ENCODE results near the gene ITPK1. TPM values are rescaled to one million over a fixed set of nuclear protein-coding genes. Genes with fewer than 3 reads are reported as not detected.

ITPK1 gene
- total RNA-seq, 1 donor from 2014 or later, result 59.8 TPM

DNA sequence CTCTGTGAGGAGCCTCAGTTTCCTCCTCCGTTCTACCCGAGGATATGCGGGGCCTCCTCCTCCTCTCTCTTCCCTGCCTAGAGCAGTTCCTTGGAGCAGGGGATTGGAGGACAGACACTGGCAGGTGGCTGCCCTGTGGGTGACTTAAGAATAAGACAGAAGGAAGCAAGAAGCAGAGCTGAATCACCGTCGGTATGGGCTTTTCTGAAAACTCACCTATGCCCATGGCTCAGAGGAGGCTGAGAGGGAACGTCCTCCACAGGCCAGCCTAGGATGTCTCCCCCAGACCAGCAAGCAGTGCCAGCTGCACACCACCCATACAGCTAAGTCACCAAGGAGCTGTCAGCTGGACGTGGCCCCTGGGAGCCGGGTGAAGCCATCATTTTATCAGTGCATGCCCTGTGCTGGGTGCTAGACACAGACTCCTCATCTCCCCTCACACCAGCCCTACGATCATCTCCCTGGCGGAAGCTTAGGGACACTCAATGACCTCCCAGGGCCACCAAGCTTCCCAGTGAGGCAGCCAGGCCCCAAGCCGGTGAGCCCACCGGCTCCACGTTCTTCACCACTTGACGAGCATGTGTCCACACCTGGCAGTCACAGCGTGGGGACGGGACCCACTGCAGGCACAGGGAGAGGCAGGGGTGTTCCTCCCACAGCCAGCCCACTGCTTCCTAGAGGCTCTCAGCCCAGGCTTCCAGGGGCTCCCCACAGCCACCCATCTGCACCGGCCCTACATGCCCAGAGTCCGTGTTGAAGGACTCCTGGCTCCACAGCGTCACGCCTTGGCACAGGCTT is 21.4 kb downstream of the ITPK1 start:
- Mint-ChIP-seq H3K4me1 (peaks cover 25% of the 10 kb centered on the region), H3K9me3 (no peaks in the 10 kb centered on the region), H3K4me3 (no peak overlapping the region), H3K27me3 (ENCODE audit: low read depth) (no peaks in the 10 kb centered on the region), H3K27ac (ENCODE audit: unreplicated experiment) (no peak overlapping the region), H3K36me3 (ENCODE audit: low read depth) (no peaks in the 10 kb centered on the region)
- DNase-seq (ENCODE audit: low read depth, low spot score), result no peak
- TF ChIP-seq, protein P1, sequence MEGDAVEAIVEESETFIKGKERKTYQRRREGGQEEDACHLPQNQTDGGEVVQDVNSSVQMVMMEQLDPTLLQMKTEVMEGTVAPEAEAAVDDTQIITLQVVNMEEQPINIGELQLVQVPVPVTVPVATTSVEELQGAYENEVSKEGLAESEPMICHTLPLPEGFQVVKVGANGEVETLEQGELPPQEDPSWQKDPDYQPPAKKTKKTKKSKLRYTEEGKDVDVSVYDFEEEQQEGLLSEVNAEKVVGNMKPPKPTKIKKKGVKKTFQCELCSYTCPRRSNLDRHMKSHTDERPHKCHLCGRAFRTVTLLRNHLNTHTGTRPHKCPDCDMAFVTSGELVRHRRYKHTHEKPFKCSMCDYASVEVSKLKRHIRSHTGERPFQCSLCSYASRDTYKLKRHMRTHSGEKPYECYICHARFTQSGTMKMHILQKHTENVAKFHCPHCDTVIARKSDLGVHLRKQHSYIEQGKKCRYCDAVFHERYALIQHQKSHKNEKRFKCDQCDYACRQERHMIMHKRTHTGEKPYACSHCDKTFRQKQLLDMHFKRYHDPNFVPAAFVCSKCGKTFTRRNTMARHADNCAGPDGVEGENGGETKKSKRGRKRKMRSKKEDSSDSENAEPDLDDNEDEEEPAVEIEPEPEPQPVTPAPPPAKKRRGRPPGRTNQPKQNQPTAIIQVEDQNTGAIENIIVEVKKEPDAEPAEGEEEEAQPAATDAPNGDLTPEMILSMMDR (conservative IDR thresholded peaks at IDR 0.05), result no peak

DNA sequence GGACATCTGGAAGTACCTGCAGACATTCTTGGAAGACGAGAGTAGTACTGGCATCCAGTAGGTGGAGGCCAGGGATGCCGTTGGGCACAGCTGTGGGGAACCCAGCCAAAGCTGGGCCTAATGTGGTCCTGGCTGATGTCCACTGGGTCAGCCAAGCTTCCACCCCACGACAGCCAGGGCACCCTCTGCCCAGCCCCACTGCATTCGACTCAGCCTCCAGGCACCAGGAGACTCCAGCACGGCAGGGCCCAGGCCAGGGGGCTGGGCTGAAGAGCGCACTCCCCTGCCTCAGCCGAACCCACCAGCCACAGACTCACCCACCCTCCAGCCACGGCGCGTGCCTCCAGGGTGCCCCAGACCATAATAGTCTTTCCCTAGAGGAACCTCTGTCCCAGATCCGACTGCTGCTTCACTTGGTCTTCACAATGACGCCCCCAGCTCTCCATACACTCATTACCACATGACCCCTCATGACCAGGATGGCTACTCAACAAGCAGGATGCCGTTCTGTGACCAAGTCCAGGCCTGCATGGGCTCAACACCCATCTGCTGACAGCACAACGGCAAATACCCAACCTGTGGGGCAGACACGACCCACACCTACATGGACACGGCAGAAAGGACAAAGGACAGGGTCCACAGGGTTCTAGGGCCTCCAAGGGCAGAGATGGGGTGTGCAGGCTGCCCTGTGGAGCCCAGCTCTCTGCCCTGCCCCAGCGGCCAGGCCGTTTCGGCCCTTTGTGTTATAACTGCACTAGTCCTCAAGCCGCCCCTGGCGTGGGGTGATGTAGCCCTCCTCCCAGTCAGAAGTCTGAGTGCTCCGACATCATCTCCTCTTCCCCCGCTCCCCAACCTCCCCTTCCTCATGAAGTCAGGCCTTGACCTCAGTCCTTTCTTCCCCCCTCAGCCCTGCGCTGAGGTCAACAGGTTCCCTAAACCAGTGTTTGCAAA is 22.8 kb downstream of the ITPK1 start:
- H3K36me3 Mint-ChIP-seq (ENCODE audit: low read depth), result no peaks in the 10 kb centered on the region
- H3K4me3 Mint-ChIP-seq, result no peak overlapping the region
- H3K9me3 Mint-ChIP-seq, result no peaks in the 10 kb centered on the region
- TF ChIP-seq, protein P1 (conservative IDR thresholded peaks at IDR 0.05), result no peak
- DNase-seq (ENCODE audit: low read depth, low spot score), result no peak
- H3K27me3 Mint-ChIP-seq (ENCODE audit: low read depth), result no peaks in the 10 kb centered on the region
- peak overlapping the region; percentile 50 for H3K27ac Mint-ChIP-seq (ENCODE audit: unreplicated experiment)
- peaks cover 21% of the 10 kb centered on the region for H3K4me1 Mint-ChIP-seq

DNA sequence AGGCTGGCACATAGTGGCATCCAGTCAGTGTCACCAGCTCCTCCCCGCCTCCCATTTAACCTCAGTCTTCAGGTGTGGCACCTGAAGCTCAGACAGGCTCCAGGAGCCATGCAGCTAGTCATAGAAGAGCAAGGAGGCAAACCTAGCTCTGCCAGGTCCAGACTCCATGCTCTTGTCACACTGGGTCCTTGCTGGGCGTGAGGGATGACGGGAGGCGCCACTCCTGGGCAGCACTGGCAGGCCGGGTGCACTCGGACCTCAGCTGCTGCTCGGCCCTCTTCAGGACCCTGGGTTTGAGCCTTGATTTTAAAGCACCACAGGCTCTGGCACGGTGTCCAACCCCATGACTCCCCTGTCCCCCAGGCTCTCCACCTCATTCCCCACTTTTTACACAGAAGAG is 24.1 kb downstream of the ITPK1 start:
- TF ChIP-seq, protein P1 (conservative IDR thresholded peaks at IDR 0.05), result no peak
- DNase-seq (ENCODE audit: low read depth, low spot score), result no peak
- H3K4me1 Mint-ChIP-seq, result peaks cover 21% of the 10 kb centered on the region
- no peaks in the 10 kb centered on the region for H3K36me3 Mint-ChIP-seq (ENCODE audit: low read depth)
- H3K27me3 Mint-ChIP-seq (ENCODE audit: low read depth), result no peaks in the 10 kb centered on the region
- no peak overlapping the region for H3K4me3 Mint-ChIP-seq
- no peak overlapping the region for H3K27ac Mint-ChIP-seq (ENCODE audit: unreplicated experiment)
- no peaks in the 10 kb centered on the region for H3K9me3 Mint-ChIP-seq

DNA sequence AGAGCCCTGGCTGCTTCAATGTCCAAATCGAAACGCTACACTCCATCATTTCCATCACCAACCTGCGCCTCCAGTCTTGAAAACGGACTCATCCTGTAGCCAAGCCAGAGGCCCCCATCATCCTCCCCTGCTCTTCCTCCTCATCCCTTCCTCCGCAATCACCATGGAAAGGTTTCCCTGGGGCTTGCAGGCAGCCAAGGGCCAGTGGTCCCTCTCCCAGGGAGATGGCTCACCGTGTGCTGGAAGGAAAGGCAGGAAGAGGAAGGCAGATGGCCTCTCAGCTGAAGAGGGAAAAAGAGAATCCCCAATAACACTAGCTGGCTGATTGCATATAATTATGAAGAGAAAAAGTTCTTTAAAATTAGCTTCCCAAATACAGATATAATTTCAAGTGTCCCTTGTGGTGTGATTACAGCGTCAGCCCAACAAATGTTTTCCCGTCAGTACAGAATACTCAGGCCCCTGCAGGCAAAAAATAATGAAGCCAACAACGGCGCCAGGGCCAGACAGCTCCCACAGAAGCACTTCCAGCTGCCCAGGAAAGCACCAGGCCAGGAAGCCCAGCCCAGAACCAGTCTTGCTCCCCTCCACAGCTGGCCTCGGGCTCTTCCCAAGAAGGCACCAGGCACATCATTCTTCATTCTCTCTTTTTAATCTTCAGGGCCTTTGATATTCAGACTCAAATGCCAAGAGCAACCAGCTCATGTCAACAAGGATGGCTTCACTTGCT is 24.7 kb downstream of the ITPK1 start:
- H3K27ac Mint-ChIP-seq (ENCODE audit: unreplicated experiment), result no peak overlapping the region
- H3K9me3 Mint-ChIP-seq, result no peaks in the 10 kb centered on the region

More for the DNA sequence above, 24.7 kb downstream of the ITPK1 start:
- no peaks in the 10 kb centered on the region for H3K36me3 Mint-ChIP-seq (ENCODE audit: low read depth)
- TF ChIP-seq, protein P1 (conservative IDR thresholded peaks at IDR 0.05), result no peak
- H3K4me1 Mint-ChIP-seq, result peaks cover 27% of the 10 kb centered on the region
- H3K4me3 Mint-ChIP-seq, result no peak overlapping the region
- H3K27me3 Mint-ChIP-seq (ENCODE audit: low read depth), result no peaks in the 10 kb centered on the region
- DNase-seq (ENCODE audit: low read depth, low spot score), result no peak

Data from neural crest cell (in vitro differentiated cells).